ENCODE data around the gene ATP9B.

- no peak for TF ChIP-seq POLR2AphosphoS5 (IDR thresholded peaks at IDR 0.05; ENCODE audit: insufficient read depth in 1 of 2, low read depth in 1 of 2)
- TF ChIP-seq CTCF (IDR thresholded peaks at IDR 0.05): no peak
- TF ChIP-seq POLR2A (IDR thresholded peaks at IDR 0.05): no peak
Measured at GRCh38 chr18:79315596-79315995, 246.4 kb downstream of the ATP9B start.

All from vagina (tissue), 2 donors.